Tibial artery (tissue), 4 donors: ENCODE data around the gene PAFAH1B2.

Experiments used
- DNase-seq, 2 donors: peaks; one replicate each; pipeline ENCODE4 v3.0.0-alpha.2; 2019
- H3K27ac ChIP-seq, 2 donors: fragments of 200-600 bp; sonication (generic) in 1 of 2; 1 replicate in 1 of 2; 2 replicates in 1 of 2; pipeline ENCODE4 v1.5.1; 2018 to 2019; ENCODE audit warnings: mild to moderate bottlenecking in 1 of 2
- H3K27me3 ChIP-seq, 2 donors: fragments of 200-600 bp; sonication (generic) in 1 of 2; one replicate each; pipeline versions ENCODE4 v1.5.1 to v1.6.0; 2016 to 2019
- H3K36me3 ChIP-seq, 3 donors: fragments of 200-600 bp; sonication (generic) in 2 of 3; one replicate each; pipeline ENCODE4 v1.5.1; 2016 to 2019; ENCODE audit warnings: mild to moderate bottlenecking in 2 of 3
- H3K4me1 ChIP-seq, 4 donors: fragments of 200-600 bp; sonication (generic) in 2 of 4; 1 replicate in 3 of 4; 2 replicates in 1 of 4; pipeline ENCODE4 v1.5.1; 2016 to 2019
- H3K4me3 ChIP-seq, 2 donors: fragments of 200-600 bp; sonication (generic) in 1 of 2; 1 replicate in 1 of 2; 2 replicates in 1 of 2; pipeline ENCODE4 v1.5.1; 2018 to 2019; ENCODE audit warnings: mild to moderate bottlenecking in 2 of 2
- H3K9me3 ChIP-seq, 3 donors: fragments of 200-600 bp; sonication (generic) in 1 of 3; one replicate each; pipeline ENCODE4 v1.5.1; 2016 to 2019
- CTCF ChIP-seq, 2 experiments: fragments of 200-600 bp in 1 of 2; fragments of 450-650 bp in 1 of 2; IDR thresholded peaks; one replicate each; pipeline ENCODE4 v1.5.1; 2017 to 2019; ENCODE audit warnings: antibody characterized with exemption in 2 of 2, mild to moderate bottlenecking in 1 of 2, moderate library complexity in 1 of 2
- intact Hi-C: fragments of 100-400 bp; cut with DNase I; formaldehyde crosslinking; loops from one replicate; pipeline ENCODE4 v1.15.0; 2023; ENCODE audit warnings: low total_unique reads

The PAFAH1B2 gene

GRCh38 chr11:117200813-117201657 is 56.9 kb downstream of the PAFAH1B2 start:
- Histone ChIP-seq H3K9me3 (no peaks in the 10 kb centered on the region), H3K4me1 (peaks cover 0 to 50% (median 35%) of the 10 kb centered on the region in 4 donors), H3K27ac (peak overlapping the region; percentile 97 to 98), H3K4me3 (peak overlapping the region; percentile 70 to 96), H3K27me3 (no peaks in the 10 kb centered on the region), H3K36me3 (peaks cover 54 to 71% (median 55%) of the 10 kb centered on the region in 3 donors)
- TF ChIP-seq CTCF (IDR thresholded peaks at IDR 0.05) = no peak
- intact Hi-C loops = no loop called here
- DNase-seq = no peak

- intact Hi-C loops = no loop called here
- Histone ChIP-seq H3K27me3 (no peaks in the 10 kb centered on the region), H3K9me3 (no peaks in the 10 kb centered on the region), H3K4me3 (peak overlapping the region; percentile 70 to 96), H3K36me3 (peaks cover 49 to 63% (median 54%) of the 10 kb centered on the region in 3 donors), H3K4me1 (peaks cover 0 to 52% (median 37%) of the 10 kb centered on the region in 4 donors), H3K27ac (peak overlapping the region; percentile 97 to 98)
- DNase-seq = peak in 1 of 2 donors; percentile 82
- no peak for TF ChIP-seq CTCF (IDR thresholded peaks at IDR 0.05)
These were observed 57.7 kb downstream of the PAFAH1B2 start for GRCh38 chr11:117201658-117202305.

- DNase-seq = no peak
- Histone ChIP-seq H3K4me1 (peaks cover 0 to 46% (median 33%) of the 10 kb centered on the region in 4 donors), H3K4me3 (peak overlapping the region; percentile 70 to 96), H3K27me3 (no peaks in the 10 kb centered on the region), H3K9me3 (no peaks in the 10 kb centered on the region), H3K27ac (peak overlapping the region; percentile 97 to 98), H3K36me3 (peaks cover 49 to 63% (median 54%) of the 10 kb centered on the region in 3 donors)
- intact Hi-C loops = no loop called here
- no peak for TF ChIP-seq CTCF (IDR thresholded peaks at IDR 0.05)
These were observed 58.4 kb downstream of the PAFAH1B2 start for GRCh38 chr11:117202386-117203068.

- H3K4me1 ChIP-seq = peaks cover 0 to 41% (median 28%) of the 10 kb centered on the region in 4 donors
- intact Hi-C loops = no loop called here
- no peak for TF ChIP-seq CTCF (IDR thresholded peaks at IDR 0.05)
These were observed 59.0 kb downstream of the PAFAH1B2 start for GRCh38 chr11:117203069-117203407.

DNA sequence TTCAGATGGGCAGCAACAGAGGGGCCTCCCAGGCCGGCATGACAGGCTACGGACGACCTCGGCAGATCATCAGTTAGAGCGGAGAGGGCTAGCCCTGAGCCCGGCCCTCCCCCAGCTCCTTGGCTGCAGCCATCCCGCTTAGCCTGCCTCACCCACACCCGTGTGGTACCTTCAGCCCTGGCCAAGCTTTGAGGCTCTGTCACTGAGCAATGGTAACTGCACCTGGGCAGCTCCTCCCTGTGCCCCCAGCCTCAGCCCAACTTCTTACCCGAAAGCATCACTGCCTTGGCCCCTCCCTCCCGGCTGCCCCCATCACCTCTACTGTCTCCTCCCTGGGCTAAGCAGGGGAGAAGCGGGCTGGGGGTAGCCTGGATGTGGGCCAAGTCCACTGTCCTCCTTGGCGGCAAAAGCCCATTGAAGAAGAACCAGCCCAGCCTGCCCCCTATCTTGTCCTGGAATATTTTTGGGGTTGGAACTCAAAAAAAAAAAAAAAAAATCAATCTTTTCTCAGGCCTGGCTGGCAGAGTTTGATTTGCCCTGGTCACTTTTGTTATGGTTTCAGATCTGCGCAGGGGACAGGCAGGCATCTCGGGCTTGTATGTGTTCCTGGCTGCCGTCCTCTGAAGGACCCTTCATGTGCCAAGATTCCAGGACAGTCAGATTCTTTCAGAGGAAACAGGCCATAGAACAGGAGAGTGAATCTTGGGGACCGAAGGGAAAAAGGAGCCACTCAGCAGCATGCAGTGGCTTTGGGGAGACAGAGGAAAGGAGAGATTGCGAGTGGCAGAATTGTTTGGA is 60.4 kb downstream of the PAFAH1B2 start:
- Histone ChIP-seq H3K4me1 (peaks cover 0 to 33% (median 21%) of the 10 kb centered on the region in 4 donors), H3K27me3 (no peaks in the 10 kb centered on the region), H3K4me3 (peak overlapping the region; percentile 70 to 96), H3K36me3 (peaks cover 49 to 61% (median 54%) of the 10 kb centered on the region in 3 donors), H3K27ac (peak overlapping the region; percentile 97 to 98), H3K9me3 (no peaks in the 10 kb centered on the region)
- DNase-seq = no peak
- intact Hi-C loops = loop anchor here (5.0 kb wide), 1 partner anchor 72 kb away; no protein-coding TSS in a partner anchor
- no peak for TF ChIP-seq CTCF (IDR thresholded peaks at IDR 0.05)

More at GRCh38 chr11:117203069-117203407, 59.0 kb downstream of the PAFAH1B2 start:
- Histone ChIP-seq H3K27ac (peak overlapping the region; percentile 97 to 98), H3K9me3 (no peaks in the 10 kb centered on the region), H3K36me3 (peaks cover 49 to 63% (median 54%) of the 10 kb centered on the region in 3 donors), H3K4me3 (peak overlapping the region; percentile 70 to 96), H3K27me3 (no peaks in the 10 kb centered on the region)
- no peak for DNase-seq
